PC-9 (cell line): ENCODE results near the gene SH3TC1. TPM values are rescaled to one million over a fixed set of nuclear protein-coding genes. Genes with fewer than 3 reads are reported as not detected.

Experiments used
- BruUV-seq: library from RNA; stranded (reverse); fragments of 400-500 nt; replicated peaks from 2 replicates; lab custom pipeline; 2021; lab: Mats Ljungman, UMichigan
- CTCF ChIA-PET: fragments of 300-600 bp; sonication (Branson Sonifier 250); formaldehyde crosslinking; loops from one replicate; lab custom pipeline; 2022; ENCODE audit warnings: antibody characterized with exemption; lab: Charles Lee
- POLR2A ChIA-PET: fragments of 300-600 bp; sonication (Branson Sonifier 250); formaldehyde crosslinking; loops from one replicate; lab custom pipeline; 2022; ENCODE audit warnings: antibody characterized with exemption; ENCODE audit not compliant: unreplicated experiment; lab: Charles Lee
- DNase-seq, 2 experiments: peaks; one replicate each; pipeline versions ENCODE4 v3.0.0 to v3.0.0-alpha.2; 2015 to 2022; ENCODE audit warnings: mixed read lengths in 1 of 2
- H2AFZ ChIP-seq: fragments of 200-600 bp; sonication (generic); 2 replicates; pipeline ENCODE4 v1.8.1; 2017; ENCODE audit warnings: antibody characterized with exemption
- H3F3A ChIP-seq: fragments of 200-600 bp; sonication (generic); 2 replicates; pipeline ENCODE4 v1.8.1; 2017; ENCODE audit warnings: antibody characterized with exemption, mild to moderate bottlenecking, low read depth; ENCODE audit not compliant: insufficient read depth
- H3K27ac ChIP-seq: fragments of 200-600 bp; sonication (generic); 2 replicates; pipeline ENCODE4 v1.6.1; 2016; ENCODE audit warnings: mixed run types
- H3K27me3 ChIP-seq: fragments of 200-600 bp; sonication (generic); 2 replicates; pipeline ENCODE4 v1.6.1; 2016; ENCODE audit warnings: low read depth, mixed run types; ENCODE audit not compliant: insufficient read depth
- H3K36me3 ChIP-seq: fragments of 200-600 bp; sonication (generic); 2 replicates; pipeline ENCODE4 v1.6.1; 2016; ENCODE audit warnings: low read depth, mixed run types
- H3K4me1 ChIP-seq: fragments of 200-600 bp; sonication (generic); replicated peaks from 2 replicates; pipeline ENCODE4 v1.6.1; 2016; ENCODE audit warnings: mixed run types; ENCODE audit not compliant: insufficient read depth
- H3K4me2 ChIP-seq: fragments of 200-600 bp; sonication (generic); 2 replicates; pipeline ENCODE4 v1.6.1; 2017; ENCODE audit warnings: mixed run types
- H3K4me3 ChIP-seq: fragments of 200-600 bp; sonication (generic); 2 replicates; pipeline ENCODE4 v1.6.1; 2016; ENCODE audit warnings: mixed run types
- H3K79me2 ChIP-seq: fragments of 200-600 bp; sonication (generic); 2 replicates; pipeline ENCODE4 v1.6.1; 2017; ENCODE audit warnings: low read depth, mixed run types
- H3K9me2 ChIP-seq: fragments of 200-600 bp; sonication (generic); 2 replicates; pipeline ENCODE4 v1.8.1; 2017; ENCODE audit warnings: mild to moderate bottlenecking; ENCODE audit not compliant: insufficient read depth
- H3K9me3 ChIP-seq: fragments of 200-600 bp; sonication (generic); 2 replicates; pipeline ENCODE4 v1.8.1; 2016; ENCODE audit warnings: low read depth; ENCODE audit not compliant: insufficient read depth
- H4K20me1 ChIP-seq: fragments of 200-600 bp; sonication (generic); 2 replicates; pipeline ENCODE4 v1.8.1; 2017; ENCODE audit not compliant: insufficient read depth
- CTCF ChIP-seq: fragments of 200-600 bp; sonication (generic); conservative IDR thresholded peaks from 2 replicates; pipeline ENCODE4 v1.6.1; 2017; ENCODE audit warnings: mixed run types, antibody characterized with exemption, mild to moderate bottlenecking, moderate library complexity
- EZH2 ChIP-seq: fragments of 200-600 bp; sonication (generic); IDR thresholded peaks from 2 replicates; pipeline ENCODE4 v1.8.0; 2017; ENCODE audit warnings: antibody characterized with exemption, low read depth
- intact Hi-C: fragments of 100-400 bp; cut with micrococcal nuclease; formaldehyde crosslinking; loops from one replicate; pipeline ENCODE4 v1.10.0; 2022; ENCODE audit not compliant: unreplicated experiment
- total RNA-seq: library from RNA; stranded (reverse); gene quantifications from 2 replicates; pipeline ENCODE4 v1.2.3, GENCODE V29; 2021

Gene SH3TC1
- total RNA-seq, 1 experiment from 2014 or later = 5.2 TPM

- Histone ChIP-seq H2AFZ (no peak overlapping the region), H3F3A (no peaks in the 10 kb centered on the region), H3K36me3 (no peaks in the 10 kb centered on the region), H3K4me2 (no peak overlapping the region), H4K20me1 (no peaks in the 10 kb centered on the region), H3K4me1 (peaks cover 5% of the 10 kb centered on the region; the same call in 1 of the 2 replicates), H3K9me2 (no peaks in the 10 kb centered on the region), H3K79me2 (no peaks in the 10 kb centered on the region), H3K9me3 (no peaks in the 10 kb centered on the region), H3K27me3 (no peaks in the 10 kb centered on the region), H3K4me3 (no peak overlapping the region), H3K27ac (no peak overlapping the region)
- CTCF ChIA-PET = interaction anchor here (1.7 kb wide), 1 partner anchor 61 kb away, joined by 4 read pairs; no protein-coding TSS in a partner anchor
- intact Hi-C loops = no loop called here
- DNase-seq = peak in 1 of 2 experiments; percentile 47
- TF ChIP-seq CTCF (no peak), EZH2 (no peak)
- no TSS peak for BruUV-seq
- POLR2A ChIA-PET = interaction anchor here (0.6 kb wide), 1 partner anchor 318 kb away, joined by 5 read pairs; no protein-coding TSS in a partner anchor
Observed at GRCh38 chr4:8238036-8238511, 39.0 kb downstream of the SH3TC1 start.

GRCh38 chr4:8238515-8239053 lies 39.5 kb downstream of the SH3TC1 start:
- CTCF ChIA-PET = interaction anchor here (1.7 kb wide), 1 partner anchor 62 kb away, joined by 4 read pairs; no protein-coding TSS in a partner anchor
- Histone ChIP-seq H2AFZ (no peak overlapping the region), H3K79me2 (no peaks in the 10 kb centered on the region), H3K27ac (no peak overlapping the region), H3K4me3 (no peak overlapping the region), H3K36me3 (no peaks in the 10 kb centered on the region), H3K4me1 (peaks cover 5% of the 10 kb centered on the region; the same call in 1 of the 2 replicates), H3K9me2 (no peaks in the 10 kb centered on the region), H3K4me2 (no peak overlapping the region), H4K20me1 (no peaks in the 10 kb centered on the region), H3K27me3 (no peaks in the 10 kb centered on the region), H3K9me3 (no peaks in the 10 kb centered on the region), H3F3A (no peaks in the 10 kb centered on the region)
- DNase-seq = no peak
- POLR2A ChIA-PET = interaction anchor here (0.6 kb wide), 1 partner anchor 318 kb away, joined by 5 read pairs; no protein-coding TSS in a partner anchor
- TF ChIP-seq EZH2 (no peak), CTCF (peak; percentile 58)
- intact Hi-C loops = no loop called here
- BruUV-seq = no TSS peak

GRCh38 chr4:8239226-8239625 lies 40.1 kb downstream of the SH3TC1 start:
- no TSS peak for BruUV-seq
- H3K79me2 ChIP-seq = no peaks in the 10 kb centered on the region
- H3K27me3 ChIP-seq = no peaks in the 10 kb centered on the region
- intact Hi-C loops = no loop called here
- no peak overlapping the region for H3K27ac ChIP-seq
- H3K9me2 ChIP-seq = no peaks in the 10 kb centered on the region
- no peak for DNase-seq
- no peaks in the 10 kb centered on the region for H3F3A ChIP-seq
- H3K36me3 ChIP-seq = no peaks in the 10 kb centered on the region
- ChIA-PET CTCF (no interaction called here), POLR2A (no interaction called here)
- H2AFZ ChIP-seq = no peak overlapping the region
- peaks cover 5% of the 10 kb centered on the region; the same call in 1 of the 2 replicates for H3K4me1 ChIP-seq
- H4K20me1 ChIP-seq = no peaks in the 10 kb centered on the region
- H3K4me3 ChIP-seq = no peak overlapping the region
- H3K9me3 ChIP-seq = no peaks in the 10 kb centered on the region
- no peak overlapping the region for H3K4me2 ChIP-seq
- TF ChIP-seq CTCF (no peak), EZH2 (no peak)
